Mesothelial cell of epicardium (in vitro differentiated cells): ENCODE data around the gene ERCC6. TPM values are rescaled to one million over a fixed set of nuclear protein-coding genes. Genes with fewer than 3 reads are reported as not detected.

Experiments
- DNase-seq, 2 experiments: peaks; one replicate each; pipeline ENCODE4 v3.0.0; 2021; ENCODE audit warnings: low spot score in 2 of 2; ENCODE audit not compliant: unreplicated experiment in 2 of 2
- H3K27ac Mint-ChIP-seq: 2 replicates; pipeline ENCODE4 v1.8.0; 2021; ENCODE audit warnings: mixed read lengths
- H3K27me3 Mint-ChIP-seq: 2 replicates; pipeline ENCODE4 v1.8.0; 2021; ENCODE audit warnings: low read depth, mixed read lengths
- H3K36me3 Mint-ChIP-seq: 2 replicates; pipeline ENCODE4 v1.8.0; 2021; ENCODE audit warnings: mixed read lengths
- H3K4me1 Mint-ChIP-seq: 2 replicates; pipeline ENCODE4 v1.8.0; 2021; ENCODE audit warnings: mixed read lengths
- H3K4me3 Mint-ChIP-seq: 2 replicates; pipeline ENCODE4 v1.8.0; 2021; ENCODE audit warnings: mild to moderate bottlenecking, moderate library complexity, mixed read lengths
- H3K9me3 Mint-ChIP-seq: 2 replicates; pipeline ENCODE4 v1.8.0; 2021; ENCODE audit warnings: mixed read lengths
- total RNA-seq: library from RNA; stranded (reverse); gene quantifications from 3 replicates; pipeline ENCODE4 v1.2.1, GENCODE V29; 2021
- TF ChIP-seq, protein P1 (sequence below): fragments of 200-600 bp; sonication (generic); IDR thresholded peaks from one replicate; pipeline ENCODE4 v1.5.0; 2021; ENCODE audit warnings: antibody characterized with exemption; ENCODE audit not compliant: unreplicated experiment

Gene ERCC6
- total RNA-seq, 1 donor from 2014 or later = 35.4 TPM

DNA sequence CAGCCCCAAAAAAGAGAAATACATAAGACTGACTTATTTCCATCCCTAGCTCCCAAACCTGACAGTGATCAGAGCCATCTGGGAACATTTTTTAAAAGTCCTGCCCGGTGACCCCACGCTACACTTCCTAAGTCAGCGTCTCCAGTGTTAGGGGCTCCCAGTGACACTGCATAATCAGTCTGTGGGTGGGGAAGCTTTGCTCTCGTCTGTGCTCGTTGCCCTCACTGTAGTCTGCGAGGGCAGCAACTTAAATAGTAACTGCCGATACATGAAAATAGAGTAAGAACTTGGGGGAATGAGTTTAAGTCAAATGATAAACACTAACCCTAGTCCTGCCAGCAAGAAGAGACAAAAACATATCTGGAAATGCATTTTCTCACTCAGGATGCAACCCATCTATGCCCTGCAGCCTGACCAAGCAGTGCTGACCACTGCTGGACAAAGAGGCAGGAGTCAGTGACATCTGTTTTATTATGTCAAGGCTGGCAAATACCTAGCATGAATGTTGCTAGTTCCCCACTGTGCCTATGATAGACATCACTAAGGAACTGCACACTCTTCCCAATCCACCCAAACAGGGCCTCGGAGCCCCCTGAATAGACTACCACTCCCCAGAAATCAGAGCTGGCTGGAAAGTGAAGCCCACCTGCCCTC is 18.7 kb downstream of the ERCC6 start:
- DNase-seq = no peak
- TF ChIP-seq, protein P1, sequence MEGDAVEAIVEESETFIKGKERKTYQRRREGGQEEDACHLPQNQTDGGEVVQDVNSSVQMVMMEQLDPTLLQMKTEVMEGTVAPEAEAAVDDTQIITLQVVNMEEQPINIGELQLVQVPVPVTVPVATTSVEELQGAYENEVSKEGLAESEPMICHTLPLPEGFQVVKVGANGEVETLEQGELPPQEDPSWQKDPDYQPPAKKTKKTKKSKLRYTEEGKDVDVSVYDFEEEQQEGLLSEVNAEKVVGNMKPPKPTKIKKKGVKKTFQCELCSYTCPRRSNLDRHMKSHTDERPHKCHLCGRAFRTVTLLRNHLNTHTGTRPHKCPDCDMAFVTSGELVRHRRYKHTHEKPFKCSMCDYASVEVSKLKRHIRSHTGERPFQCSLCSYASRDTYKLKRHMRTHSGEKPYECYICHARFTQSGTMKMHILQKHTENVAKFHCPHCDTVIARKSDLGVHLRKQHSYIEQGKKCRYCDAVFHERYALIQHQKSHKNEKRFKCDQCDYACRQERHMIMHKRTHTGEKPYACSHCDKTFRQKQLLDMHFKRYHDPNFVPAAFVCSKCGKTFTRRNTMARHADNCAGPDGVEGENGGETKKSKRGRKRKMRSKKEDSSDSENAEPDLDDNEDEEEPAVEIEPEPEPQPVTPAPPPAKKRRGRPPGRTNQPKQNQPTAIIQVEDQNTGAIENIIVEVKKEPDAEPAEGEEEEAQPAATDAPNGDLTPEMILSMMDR = no peak
- no peak overlapping the region for H3K27ac Mint-ChIP-seq
- H3K4me1 Mint-ChIP-seq = no peaks in the 10 kb centered on the region
- H3K4me3 Mint-ChIP-seq = no peak overlapping the region
- peaks cover 18% of the 10 kb centered on the region for H3K36me3 Mint-ChIP-seq
- no peaks in the 10 kb centered on the region for H3K27me3 Mint-ChIP-seq
- H3K9me3 Mint-ChIP-seq = no peaks in the 10 kb centered on the region

DNA sequence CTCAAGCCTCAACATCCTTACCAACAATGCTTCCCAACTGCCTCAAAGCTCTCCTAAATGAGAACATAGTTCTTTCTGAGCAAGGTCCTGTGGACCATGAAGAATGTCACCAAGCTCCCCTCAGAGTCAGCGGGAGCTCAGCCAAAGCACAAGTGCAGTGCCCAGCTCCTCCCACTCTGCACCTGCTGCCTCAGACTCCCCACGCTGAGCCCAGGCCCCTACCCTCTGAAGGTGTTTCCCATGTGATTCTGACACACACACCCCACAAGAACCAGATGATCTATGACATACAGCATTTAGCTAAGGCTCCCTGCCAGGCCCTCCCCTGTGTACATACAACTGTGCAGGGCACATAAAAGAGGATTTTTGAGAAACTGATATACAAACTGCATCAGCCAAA is 19.2 kb downstream of the ERCC6 start:
- Mint-ChIP-seq H3K9me3 (no peaks in the 10 kb centered on the region), H3K4me3 (no peak overlapping the region), H3K27me3 (no peaks in the 10 kb centered on the region), H3K27ac (no peak overlapping the region), H3K4me1 (peaks cover 2% of the 10 kb centered on the region), H3K36me3 (peaks cover 16% of the 10 kb centered on the region)
- TF ChIP-seq, protein P1 = no peak
- no peak for DNase-seq

DNA sequence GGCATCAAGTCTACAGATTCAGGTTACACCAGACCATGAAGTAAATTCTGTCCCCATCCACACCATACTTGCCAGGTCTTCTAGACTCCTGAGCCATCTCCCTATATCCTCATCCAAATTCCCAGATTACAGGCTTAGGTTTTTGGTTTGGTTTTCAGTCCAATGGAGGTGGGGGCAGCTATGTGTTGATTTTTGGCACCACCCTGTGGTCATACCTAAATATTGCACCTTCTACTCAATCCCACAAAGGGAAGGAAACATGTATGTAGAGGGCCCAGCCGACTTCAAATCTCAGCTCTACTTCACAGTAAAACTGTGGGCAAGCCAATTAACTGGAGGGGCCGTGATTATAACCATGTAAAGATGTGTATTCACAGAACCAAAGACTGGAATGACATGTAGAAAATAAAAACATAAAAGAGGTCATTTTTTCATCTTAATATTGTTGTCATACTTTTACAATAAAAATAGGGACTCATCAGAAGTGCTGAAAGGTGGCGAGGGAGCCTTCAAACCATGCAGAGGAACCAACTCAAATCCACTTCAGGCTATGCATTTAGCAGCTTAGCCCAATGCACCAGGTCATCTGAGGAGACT is 19.8 kb downstream of the ERCC6 start:
- Mint-ChIP-seq H3K27ac (no peak overlapping the region), H3K4me3 (no peak overlapping the region), H3K27me3 (no peaks in the 10 kb centered on the region), H3K4me1 (peaks cover 4% of the 10 kb centered on the region), H3K36me3 (peaks cover 10% of the 10 kb centered on the region), H3K9me3 (no peaks in the 10 kb centered on the region)
- TF ChIP-seq, protein P1 = peak; percentile 80
- DNase-seq = no peak

DNA sequence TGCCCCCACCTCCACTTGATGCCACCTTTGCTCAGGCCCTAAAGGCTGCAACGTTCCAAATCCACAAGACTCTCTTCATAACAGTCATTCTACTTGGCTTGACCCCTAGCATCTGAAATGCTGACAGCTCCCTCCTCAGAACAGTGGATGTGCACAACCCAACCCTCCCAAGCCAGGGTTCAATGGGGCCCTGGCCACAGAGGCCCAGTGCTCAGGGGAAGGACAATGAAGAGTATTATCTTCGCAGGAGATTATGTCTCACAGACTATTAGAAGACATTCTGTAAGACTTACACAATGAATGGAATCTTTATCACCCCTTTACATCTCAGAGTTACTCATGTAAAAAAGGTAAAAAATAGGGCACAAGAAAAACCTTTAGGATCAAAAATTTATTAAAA is 20.4 kb downstream of the ERCC6 start:
- DNase-seq = no peak
- Mint-ChIP-seq H3K27ac (no peak overlapping the region), H3K9me3 (no peaks in the 10 kb centered on the region), H3K4me1 (peaks cover 4% of the 10 kb centered on the region), H3K27me3 (no peaks in the 10 kb centered on the region), H3K36me3 (peaks cover 7% of the 10 kb centered on the region), H3K4me3 (no peak overlapping the region)
- TF ChIP-seq, protein P1 = no peak

DNA sequence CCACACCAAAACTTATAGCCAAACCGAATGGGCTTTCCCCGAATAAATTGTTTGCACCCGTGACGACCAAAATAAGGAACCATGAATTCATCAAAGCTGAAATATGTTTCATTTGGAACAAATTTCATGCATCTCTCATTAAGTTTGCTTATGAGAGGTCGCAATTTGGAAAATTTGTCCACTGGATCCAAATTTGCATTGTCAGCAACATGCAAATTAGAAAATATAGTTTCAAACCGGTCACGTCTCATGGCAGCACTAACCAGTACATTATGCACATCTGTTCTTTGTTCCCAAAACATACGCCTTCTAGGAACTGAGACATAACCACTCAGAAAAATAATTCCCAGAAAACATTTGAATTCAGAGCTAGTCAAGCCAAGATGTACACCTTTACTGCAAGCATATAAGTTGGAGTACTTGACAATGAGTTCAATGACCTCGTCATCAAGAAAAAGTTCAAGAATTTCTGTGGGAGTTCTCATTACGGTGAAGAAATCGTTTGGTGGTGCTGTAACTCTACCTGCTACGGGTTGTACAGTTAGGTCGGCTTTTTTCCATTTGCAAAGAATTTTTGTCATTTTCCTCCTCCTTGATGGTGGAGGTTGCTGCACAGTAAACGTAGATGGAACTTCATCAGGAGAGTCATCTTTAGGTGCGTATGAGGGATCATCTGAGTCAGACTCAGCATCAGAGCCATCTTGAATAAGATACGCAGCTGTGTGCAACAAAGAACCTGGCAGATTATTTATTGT is 22.5 kb downstream of the ERCC6 start:
- Mint-ChIP-seq H3K4me3 (no peak overlapping the region), H3K36me3 (peaks cover 7% of the 10 kb centered on the region), H3K27ac (no peak overlapping the region), H3K9me3 (no peaks in the 10 kb centered on the region), H3K27me3 (no peaks in the 10 kb centered on the region), H3K4me1 (peaks cover 6% of the 10 kb centered on the region)
- no peak for DNase-seq
- TF ChIP-seq, protein P1 = no peak
